ENCODE data around the gene RCOR1.

RCOR1 gene

DNA sequence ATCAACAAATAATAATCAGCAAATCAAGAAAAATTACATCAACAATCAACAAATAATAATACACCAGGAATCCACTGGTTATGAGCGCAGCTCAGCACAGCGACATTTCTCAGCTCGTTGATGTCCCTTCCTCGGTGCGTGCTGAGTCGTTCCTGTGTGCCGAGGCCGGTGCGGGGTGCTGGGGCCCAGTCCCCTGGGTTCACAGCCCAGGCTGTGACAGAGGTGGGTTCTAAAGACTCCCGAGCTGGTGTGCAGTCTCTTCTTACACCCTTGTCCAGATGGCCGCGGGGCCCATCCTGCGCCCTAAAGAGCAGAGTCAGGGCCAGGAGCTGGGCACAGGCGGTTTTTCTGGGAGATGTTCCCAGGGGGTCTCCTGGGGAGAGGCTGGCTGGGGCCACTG lies 157.9 kb downstream of the RCOR1 start:
- Histone ChIP-seq H2AFZ (ENCODE audit: low read length) (no peak overlapping the region), H3F3A (ENCODE audit: insufficient read depth, low read length) (no peaks in the 10 kb centered on the region), H3K4me2 (ENCODE audit: low read length) (no peak overlapping the region), H4K20me1 (ENCODE audit: insufficient read depth, low read length) (no peaks in the 10 kb centered on the region), H3K27me3 (ENCODE audit: insufficient read depth, low read length) (no peaks in the 10 kb centered on the region), H3K9me2 (ENCODE audit: low read depth, low read length) (no peaks in the 10 kb centered on the region), H3K4me1 (ENCODE audit: insufficient read depth, low read length, severe bottlenecking) (no peaks in the 10 kb centered on the region), H3K27ac (ENCODE audit: low read depth, low read length, poor library complexity, severe bottlenecking) (no peak overlapping the region), H3K79me2 (ENCODE audit: insufficient read depth, low read length) (no peaks in the 10 kb centered on the region), H3K4me3 (ENCODE audit: low read depth, low read length, poor library complexity, severe bottlenecking) (no peak overlapping the region), H3K9me3 (ENCODE audit: low read length) (no peaks in the 10 kb centered on the region), H3K36me3 (ENCODE audit: insufficient read depth, low read length) (no peaks in the 10 kb centered on the region), H3K9ac (ENCODE audit: low read length) (no peak overlapping the region)
- no peak for TF ChIP-seq EZH2 (IDR thresholded peaks at IDR 0.05; ENCODE audit: borderline replicate concordance, low read length)
- TF ChIP-seq, protein P1, sequence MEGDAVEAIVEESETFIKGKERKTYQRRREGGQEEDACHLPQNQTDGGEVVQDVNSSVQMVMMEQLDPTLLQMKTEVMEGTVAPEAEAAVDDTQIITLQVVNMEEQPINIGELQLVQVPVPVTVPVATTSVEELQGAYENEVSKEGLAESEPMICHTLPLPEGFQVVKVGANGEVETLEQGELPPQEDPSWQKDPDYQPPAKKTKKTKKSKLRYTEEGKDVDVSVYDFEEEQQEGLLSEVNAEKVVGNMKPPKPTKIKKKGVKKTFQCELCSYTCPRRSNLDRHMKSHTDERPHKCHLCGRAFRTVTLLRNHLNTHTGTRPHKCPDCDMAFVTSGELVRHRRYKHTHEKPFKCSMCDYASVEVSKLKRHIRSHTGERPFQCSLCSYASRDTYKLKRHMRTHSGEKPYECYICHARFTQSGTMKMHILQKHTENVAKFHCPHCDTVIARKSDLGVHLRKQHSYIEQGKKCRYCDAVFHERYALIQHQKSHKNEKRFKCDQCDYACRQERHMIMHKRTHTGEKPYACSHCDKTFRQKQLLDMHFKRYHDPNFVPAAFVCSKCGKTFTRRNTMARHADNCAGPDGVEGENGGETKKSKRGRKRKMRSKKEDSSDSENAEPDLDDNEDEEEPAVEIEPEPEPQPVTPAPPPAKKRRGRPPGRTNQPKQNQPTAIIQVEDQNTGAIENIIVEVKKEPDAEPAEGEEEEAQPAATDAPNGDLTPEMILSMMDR (IDR thresholded peaks at IDR 0.05; ENCODE audit: low read length) = no peak

DNA sequence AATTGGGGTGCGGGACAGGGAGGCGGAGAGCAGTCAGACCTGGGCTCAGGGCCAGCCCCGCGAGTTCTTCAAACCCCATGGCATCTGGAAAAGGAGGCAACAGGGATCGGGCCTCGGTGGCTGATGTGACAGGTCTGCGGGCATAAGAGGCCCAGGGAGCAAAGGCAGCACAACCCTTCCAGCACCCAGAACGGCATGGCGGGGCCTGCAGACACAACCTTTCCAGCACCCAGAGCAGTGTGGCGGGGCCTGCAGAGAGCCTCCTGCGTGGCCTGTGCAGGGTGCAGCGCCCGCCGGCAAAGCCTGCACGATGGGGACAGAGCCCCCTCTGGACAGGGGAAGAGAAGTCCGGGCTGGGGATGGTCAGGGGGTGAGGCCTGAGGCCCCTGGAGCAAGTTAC lies 158.6 kb downstream of the RCOR1 start:
- Histone ChIP-seq H3K4me1 (ENCODE audit: insufficient read depth, low read length, severe bottlenecking) (no peaks in the 10 kb centered on the region), H3F3A (ENCODE audit: insufficient read depth, low read length) (no peaks in the 10 kb centered on the region), H3K9ac (ENCODE audit: low read length) (no peak overlapping the region), H3K36me3 (ENCODE audit: insufficient read depth, low read length) (no peaks in the 10 kb centered on the region), H3K27ac (ENCODE audit: low read depth, low read length, poor library complexity, severe bottlenecking) (no peak overlapping the region), H2AFZ (ENCODE audit: low read length) (no peak overlapping the region), H3K4me3 (ENCODE audit: low read depth, low read length, poor library complexity, severe bottlenecking) (no peak overlapping the region), H3K9me3 (ENCODE audit: low read length) (no peaks in the 10 kb centered on the region), H3K27me3 (ENCODE audit: insufficient read depth, low read length) (no peaks in the 10 kb centered on the region), H3K4me2 (ENCODE audit: low read length) (no peak overlapping the region), H3K9me2 (ENCODE audit: low read depth, low read length) (no peaks in the 10 kb centered on the region), H3K79me2 (ENCODE audit: insufficient read depth, low read length) (no peaks in the 10 kb centered on the region), H4K20me1 (ENCODE audit: insufficient read depth, low read length) (no peaks in the 10 kb centered on the region)
- TF ChIP-seq, protein P1 (IDR thresholded peaks at IDR 0.05; ENCODE audit: low read length) = no peak
- no peak for TF ChIP-seq EZH2 (IDR thresholded peaks at IDR 0.05; ENCODE audit: borderline replicate concordance, low read length)

DNA sequence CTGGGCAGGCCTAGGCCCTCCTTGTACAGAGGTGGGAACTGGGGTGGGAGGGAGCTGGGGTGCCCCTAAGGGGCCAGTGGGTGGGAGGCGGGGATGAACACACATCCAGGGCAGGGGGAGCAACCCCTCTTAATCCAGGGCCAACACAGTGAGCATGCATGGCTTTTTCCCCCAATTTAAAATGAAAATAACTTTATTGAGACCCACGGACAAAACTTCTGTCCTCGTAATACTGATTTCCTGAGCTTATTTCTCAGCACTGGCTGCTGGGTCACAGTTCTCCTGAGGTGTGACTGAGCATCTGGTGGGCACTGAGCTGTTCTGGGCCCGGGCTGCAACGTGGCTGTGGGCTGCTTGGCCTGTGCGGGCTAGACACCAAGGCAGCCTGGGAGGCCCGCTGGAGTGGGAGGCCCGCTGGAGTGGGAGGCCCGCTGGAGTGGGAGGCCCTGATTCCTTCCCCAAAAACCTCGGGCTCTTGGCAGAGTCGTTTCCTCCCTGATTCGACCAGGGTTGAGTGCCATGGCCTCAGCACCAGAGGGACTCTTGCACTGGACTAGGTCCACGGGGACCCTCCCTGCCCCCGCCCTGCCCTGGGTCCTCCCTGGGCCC lies 159.9 kb downstream of the RCOR1 start:
- Histone ChIP-seq H3K4me1 (ENCODE audit: insufficient read depth, low read length, severe bottlenecking) (no peaks in the 10 kb centered on the region), H2AFZ (ENCODE audit: low read length) (no peak overlapping the region), H3K9ac (ENCODE audit: low read length) (no peak overlapping the region), H3K27me3 (ENCODE audit: insufficient read depth, low read length) (no peaks in the 10 kb centered on the region), H3K4me2 (ENCODE audit: low read length) (no peak overlapping the region), H3K79me2 (ENCODE audit: insufficient read depth, low read length) (no peaks in the 10 kb centered on the region), H3K27ac (ENCODE audit: low read depth, low read length, poor library complexity, severe bottlenecking) (no peak overlapping the region), H3F3A (ENCODE audit: insufficient read depth, low read length) (no peaks in the 10 kb centered on the region), H3K36me3 (ENCODE audit: insufficient read depth, low read length) (no peaks in the 10 kb centered on the region; the same call in 1 of the 2 replicates), H3K9me2 (ENCODE audit: low read depth, low read length) (no peaks in the 10 kb centered on the region), H3K4me3 (ENCODE audit: low read depth, low read length, poor library complexity, severe bottlenecking) (no peak overlapping the region), H4K20me1 (ENCODE audit: insufficient read depth, low read length) (no peaks in the 10 kb centered on the region), H3K9me3 (ENCODE audit: low read length) (no peaks in the 10 kb centered on the region)
- TF ChIP-seq, protein P1 (IDR thresholded peaks at IDR 0.05; ENCODE audit: low read length) = no peak
- no peak for TF ChIP-seq EZH2 (IDR thresholded peaks at IDR 0.05; ENCODE audit: borderline replicate concordance, low read length)

All from OCI-LY1 (cell line).